GM21526 (cell line): ENCODE data around the gene RPL9.
"Not testable (repeated sequence)": the region's sequence is repeated elsewhere in the genome, so short reads cannot be mapped to it uniquely, and the experiment has no call there.

Experiments
- ATAC-seq: cut with Tn5 transposase; IDR thresholded peaks from one replicate; pipeline ENCODE4 v1.9.1; 2021; ENCODE audit warnings: moderate library complexity; ENCODE audit not compliant: unreplicated experiment, low FRiP score

RPL9 gene

DNA sequence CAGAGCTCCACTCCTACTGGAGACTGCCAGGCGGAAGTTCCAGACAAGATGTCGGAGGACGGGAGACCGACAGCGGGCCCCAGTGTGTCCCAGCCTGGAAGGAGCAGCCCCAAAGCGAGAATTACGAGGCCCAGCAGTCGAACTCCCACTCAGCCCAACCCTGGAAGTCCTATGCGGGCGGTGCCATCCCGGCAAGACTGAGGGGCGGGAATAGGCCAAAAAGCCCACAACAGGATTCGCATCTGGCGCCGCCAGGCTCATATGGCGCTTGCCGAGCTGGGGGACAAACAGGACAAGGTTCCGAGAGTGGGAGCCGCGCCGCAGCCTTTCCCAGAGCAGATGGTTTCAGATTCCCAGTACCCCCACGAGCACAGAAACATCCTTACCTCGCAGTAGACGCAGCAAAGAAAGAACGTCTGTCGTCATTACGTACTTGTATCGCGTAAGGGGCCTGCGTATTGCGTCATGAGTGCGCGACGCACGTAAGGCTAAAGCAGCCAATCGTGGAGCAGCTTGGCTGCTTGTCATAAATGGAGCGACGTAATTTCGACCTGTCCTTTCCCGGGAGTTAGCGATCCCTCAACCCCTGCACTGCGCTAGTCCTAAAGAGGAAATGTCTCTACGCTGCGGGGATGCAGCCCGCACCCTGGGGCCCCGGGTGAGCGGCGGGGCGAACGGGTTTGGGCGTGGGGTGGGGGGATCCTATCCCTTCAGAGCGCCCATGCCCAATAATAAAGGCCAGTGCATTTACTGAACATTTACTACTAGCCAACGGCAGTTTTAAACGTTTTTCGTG lies at the start of gene RPL9, which contains the start of gene LIAS:
RPL9 (minus strand) TSS at position 418 of the 796 bp plus-strand sequence. CDS start 483 bp downstream, outside the sequence.
LIAS (plus strand) TSS at position 552 of the 796 bp plus-strand sequence; CDS start at position 614, 62 bp downstream.
- ATAC-seq: peak; percentile 81

DNA sequence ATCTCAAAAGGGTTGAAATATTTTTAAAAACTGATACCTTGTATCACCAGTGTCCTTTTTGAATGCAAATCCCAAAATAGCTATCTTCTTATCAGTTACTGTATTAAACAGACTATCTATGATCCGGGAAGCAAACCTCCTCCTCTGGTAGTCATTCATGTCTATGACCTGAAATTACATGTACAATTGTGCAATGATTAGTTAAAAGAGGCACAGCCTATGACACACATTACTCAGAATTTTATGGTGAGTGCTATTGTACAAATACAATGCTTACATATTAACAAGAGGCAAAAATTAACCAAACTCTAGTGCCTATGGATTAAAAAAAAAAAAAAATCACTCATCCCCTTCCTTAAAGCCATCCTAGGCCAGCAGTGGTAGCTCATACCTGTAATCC lies 46.9 kb upstream of the RPL9 start:
- no peak for ATAC-seq

DNA sequence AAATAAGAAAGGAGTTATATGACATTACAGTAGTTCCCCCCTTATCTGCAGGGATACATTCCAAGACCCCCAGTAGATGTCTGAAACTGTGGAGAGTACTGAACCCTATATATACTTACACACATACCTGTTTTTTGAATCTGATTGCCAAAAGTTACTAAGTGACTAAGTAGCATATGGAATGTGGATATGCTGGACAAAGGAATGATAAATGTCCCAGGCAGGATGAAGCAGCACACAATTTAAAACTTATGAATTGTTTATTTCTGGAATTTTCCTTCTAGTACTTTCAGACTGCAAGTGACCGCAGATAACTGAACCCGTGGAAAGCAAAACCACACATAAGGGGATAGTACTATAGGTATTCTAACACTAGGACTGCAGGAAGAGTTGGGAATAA lies 45.8 kb upstream of the RPL9 start:
- ATAC-seq: no peak

DNA sequence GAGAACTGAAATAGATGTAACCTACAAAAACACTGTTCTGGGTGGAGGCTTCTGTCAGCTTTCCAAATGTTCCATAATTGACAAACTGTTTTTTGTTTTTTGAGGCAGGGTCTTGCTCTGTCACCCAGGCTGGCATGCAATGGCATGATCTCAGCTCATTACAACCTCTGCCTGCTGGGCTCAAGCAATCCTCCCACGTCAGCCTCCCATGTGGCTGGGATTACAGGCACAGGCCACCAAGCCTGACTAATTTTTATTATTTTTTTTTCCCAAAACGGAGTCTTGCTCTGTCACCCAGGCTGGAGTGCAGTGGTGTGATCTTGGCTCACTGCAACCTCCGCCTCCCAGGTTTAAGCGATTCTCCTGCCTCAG lies 43.9 kb upstream of the RPL9 start:
- ATAC-seq: not testable (repeated sequence)

DNA sequence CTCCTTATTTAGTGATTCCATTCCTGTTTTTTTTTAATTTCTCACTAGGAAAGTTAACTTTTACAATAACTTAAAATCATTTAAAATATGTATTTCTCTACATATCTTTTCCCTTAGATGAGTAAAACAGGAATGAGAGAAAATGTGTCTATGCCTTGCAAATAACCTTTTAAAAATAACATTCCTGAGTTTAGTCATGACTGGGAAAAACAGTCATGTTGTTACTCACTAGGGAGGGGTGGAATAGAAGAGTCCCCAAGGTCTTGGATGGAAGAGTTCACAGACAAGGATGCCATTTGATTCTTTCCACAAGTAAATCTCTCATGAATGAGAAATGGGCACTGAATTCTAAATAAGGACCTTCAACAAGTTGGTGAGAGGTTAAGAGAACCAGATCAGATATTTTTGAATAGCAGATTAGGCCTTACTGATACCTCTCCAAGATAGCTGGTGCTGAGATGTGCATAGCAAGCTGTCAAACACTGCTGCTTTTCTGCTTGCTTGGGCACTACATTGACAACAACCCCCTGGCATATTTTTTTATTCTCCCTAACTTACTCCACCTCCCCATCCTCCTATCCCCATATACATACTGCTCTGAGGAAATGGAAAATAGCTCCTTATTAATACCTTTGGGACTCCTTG lies 43.4 kb upstream of the RPL9 start:
- ATAC-seq: no peak

DNA sequence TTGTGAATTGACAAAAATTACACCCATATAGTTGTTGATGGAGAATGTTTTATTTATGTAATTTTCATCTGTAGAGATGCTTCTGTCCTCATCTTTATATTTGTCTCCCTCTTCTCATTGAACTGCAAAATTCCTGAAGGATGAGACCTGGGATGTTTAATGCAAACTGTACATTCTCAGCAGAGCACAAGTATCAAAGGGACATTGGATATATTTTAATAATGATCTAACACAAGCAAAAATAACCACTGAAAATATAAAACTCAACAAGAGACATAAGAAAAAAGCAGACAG lies 40.0 kb upstream of the RPL9 start:
- ATAC-seq: no peak

DNA sequence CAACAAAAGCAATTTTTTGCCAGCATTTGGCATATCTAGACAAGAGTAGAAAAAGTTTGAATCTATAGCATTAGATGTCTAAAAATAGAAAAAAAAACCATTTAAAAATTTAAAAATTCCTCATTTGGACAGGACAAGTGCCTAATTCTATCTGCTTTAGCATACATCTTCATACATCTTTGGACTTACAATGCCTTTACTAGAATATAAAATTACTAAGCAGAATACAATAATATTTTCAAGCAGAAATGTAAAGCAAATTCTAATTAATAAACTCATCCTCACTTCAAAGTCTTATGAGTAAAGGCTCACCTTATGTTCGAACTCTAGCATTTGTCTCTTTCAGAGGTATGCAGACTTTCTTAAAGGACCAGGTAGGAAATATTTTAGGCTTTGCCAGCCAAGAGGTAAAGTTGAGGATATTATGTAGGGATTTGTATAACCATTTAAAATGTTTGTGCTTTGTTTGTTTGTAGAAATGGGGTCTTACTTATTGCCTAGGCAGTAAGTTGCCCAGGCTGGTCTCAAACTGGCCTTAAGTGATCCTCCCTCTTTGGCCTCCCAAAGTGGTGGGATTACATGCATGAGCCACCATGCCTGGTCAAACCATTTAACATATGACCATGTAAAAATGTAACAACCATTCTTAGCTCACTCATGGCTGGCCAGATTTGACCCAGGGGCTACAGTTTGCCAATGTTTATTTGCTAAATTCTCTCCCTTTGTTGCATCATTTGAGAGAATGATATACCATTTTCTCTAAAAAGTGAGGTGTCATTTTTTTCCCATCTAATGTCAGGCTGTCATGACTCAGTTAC lies 39.4 kb upstream of the RPL9 start:
- ATAC-seq: no peak

DNA sequence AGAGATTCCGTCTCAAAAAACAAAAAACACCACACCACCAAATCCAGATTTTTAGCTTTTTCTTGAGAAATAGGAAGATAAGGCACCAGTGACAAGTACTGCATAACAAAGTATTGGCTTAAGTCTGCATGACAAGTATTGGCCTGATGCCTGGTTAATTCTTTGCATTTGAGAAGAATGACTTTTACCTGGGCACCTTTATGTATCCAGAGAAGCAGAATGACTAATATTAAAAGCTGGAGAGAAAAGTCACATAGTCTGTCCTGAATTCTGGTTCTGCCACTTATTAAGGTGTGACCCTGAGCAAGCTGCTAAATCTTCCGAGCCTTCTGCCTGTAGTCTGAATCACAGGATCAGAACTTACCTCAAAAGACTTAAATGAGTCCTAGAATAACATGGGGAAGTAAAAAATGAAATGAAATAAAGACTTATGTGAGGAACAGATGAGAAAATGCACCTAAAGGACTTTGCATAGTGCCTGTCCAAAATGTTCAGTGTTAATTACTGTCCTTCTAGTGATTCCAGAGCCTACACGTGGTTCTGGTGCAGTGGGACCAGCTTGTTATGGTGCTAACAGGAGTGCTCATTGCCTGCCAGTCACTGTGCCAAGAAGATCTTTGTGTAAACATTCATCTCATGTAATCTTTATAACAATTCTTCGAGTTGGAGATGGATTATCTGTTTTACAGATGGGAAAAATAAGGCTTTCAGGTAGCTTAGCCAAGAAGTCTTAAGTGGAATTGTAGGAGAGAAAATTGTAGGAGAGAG lies 36.9 kb upstream of the RPL9 start:
- no peak for ATAC-seq

DNA sequence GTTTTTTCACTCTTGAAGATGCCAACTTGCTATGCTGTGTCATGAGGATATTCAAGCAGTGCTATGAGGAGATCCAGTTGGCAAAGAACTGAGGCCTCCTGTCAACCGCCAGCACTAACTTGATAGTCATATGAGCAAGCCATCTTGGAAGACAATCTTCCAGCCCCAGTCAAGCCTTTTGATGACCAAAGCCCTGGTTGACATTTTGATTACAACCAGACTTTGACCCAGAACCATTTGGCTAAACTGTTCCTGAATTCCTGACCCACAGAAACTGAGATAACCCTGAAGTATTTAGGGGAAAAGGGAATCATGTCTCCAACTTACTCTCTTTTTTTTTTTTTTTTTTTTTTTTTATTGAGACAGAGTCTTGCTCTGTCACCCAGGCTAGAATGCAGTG lies 35.6 kb upstream of the RPL9 start:
- ATAC-seq: no peak

DNA sequence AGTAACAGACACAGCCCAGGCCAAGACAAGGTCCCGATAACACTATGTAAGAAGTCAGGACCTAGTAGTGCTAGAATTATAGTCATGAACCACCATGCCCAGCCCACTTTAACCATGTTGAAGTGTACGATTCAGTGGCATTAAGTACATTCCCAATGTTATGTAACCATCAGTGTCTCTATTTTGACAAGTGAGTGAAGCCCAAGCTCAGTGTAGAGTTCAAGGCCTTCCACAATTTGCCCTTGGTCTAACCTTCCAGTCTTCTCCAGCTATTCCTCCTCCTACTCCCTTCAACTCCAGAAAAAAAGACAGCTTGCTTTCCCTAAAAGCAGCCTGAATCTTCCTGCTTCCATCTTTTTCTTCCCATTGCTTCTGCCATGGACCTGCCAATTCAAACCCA lies 31.6 kb upstream of the RPL9 start:
- ATAC-seq: no peak

DNA sequence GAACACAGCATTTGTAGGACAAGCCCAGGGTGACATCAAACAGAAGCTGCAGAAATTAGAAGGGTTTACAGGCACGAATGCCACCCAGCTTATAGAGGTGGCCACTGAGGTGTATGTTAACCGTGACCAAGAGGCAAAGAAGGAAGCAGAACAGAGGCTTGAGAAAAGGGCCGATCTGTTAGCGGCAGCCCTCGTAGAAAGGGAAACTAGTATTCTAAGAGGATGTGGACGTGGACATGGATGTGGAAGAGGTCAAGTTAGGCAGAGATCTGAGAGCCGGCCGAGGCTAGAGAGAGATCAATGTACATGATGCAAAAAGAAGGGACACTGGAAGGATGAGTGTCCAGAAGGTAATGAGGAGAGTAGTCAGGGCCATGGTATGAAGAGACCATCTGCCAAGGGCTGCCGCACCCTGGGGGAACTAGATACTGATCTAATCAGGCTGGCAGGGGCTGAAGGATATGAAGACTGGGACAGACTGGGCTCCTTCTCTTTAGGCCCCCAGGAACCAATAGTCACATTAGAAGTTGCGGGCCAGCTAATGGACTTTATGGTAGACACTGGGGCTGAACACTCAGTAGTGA lies 27.6 kb upstream of the RPL9 start:
- no peak for ATAC-seq

DNA sequence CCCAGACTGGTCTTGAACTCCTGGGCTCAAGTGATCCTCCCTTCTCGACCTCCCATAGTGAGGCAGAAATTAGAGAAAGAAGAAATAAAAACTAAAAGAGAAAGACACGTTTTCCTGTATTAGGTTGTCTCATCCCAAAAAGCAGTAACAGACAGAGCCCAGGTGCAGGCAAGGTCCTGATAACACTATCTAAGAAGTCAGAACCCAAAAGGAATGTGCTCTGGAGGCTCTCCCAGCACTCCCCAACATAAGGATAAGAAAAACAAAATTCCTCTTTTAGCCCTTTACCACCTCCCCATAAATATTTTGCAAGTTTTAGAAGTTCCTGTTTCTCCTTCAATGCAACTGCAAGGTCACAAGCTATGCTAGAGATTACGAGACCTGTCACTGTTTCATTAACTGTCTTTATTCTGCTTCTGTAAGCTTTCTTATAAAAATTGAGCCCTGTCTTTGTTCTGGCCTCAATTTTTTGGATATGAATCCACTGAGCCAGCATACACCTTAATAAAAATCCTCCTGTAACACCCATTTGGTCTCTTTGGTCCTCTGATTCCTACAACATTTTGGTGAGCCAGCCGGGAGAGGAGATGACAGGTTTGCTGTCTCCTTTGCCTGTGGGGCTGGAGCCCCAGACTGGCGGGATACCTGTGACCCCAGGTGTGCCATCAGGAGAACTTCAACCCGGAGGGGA lies 26.0 kb upstream of the RPL9 start:
- no peak for ATAC-seq

DNA sequence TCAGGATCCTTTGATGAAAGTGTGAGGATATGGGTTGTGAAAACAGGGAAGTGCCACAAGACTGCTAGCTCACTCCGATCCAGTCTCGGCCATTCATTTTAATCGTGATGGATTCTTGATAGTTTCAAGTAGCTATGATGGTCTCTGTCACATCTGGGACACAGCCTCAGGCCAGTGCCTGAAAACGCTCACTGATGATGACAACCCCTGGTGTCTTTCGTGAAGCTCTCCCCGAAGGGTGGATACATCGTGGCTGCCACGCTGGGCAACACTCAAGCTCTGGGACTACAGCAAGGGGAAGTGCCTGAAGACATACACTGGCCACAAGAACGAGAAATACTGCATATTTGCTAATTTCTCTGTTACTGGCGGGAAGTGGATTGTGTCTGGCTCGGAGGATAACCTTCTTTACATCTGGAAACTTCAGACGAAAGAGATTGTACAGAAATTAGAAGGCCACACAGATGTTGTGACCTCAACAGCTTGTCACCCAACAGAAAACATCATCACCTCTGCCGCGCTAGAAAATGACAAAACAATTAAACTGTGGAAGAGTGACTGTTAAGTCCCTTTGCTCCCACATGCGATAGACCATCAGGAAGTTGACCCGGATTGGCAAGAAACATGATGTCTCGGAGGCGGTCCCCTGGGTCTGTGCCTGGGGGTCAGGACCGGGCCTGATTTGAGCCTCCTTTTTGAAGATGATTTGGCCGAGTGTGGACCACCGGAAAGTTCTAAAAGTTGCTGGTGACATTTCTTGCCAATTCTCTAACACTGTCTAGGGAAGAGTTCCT lies 22.4 kb upstream of the RPL9 start:
- no peak for ATAC-seq

DNA sequence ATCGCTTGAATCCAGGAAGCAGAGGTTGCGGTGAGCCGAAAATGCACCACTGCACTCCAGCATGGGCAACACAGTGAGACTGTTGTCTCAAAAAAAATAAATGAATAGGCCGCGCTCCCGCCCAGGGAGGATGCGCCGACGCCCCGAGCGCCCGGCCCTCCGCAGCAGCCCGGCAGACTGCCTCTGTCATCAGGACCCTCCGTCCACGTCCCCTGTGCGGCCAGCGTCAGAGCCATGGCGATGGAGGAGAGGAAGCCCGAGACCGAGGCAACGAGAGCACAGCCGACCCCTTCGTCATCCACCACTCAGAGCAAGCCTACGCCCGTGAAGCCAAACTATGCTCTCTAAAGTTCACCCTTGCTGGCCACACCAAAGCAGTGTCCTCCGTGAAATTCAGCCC lies 21.5 kb upstream of the RPL9 start:
- ATAC-seq: no peak

DNA sequence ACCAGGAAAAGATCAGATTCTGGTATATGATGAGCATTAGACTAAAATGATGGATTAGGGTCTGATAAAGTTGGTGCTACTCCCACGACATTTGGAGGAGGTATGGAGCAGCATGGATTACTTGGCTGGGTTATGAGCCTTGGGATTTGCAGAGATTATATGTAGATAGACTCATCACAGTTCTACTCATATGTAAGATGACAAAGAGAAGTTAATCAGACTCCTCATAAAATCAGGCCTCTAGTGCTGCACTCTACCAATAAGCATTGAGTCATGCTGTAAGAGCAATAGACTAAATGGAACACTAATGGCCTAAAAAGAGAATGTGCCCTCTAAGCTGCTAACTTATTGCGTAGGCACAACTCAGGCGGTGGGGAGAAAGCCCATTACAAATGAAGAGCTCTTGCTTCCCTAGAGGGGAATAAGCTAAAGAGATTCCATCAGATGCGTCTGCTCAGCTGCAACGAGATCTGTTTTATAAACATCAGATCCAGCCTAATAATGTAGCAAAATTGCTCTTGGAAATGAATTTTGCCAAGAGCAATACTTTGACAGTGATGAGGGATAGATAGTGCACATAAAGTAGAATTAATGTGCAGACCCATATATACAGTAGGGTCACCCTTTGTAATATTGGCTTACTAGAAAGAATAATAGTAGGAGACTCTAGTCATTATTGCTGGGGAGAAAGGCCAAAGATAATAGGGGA lies 17.6 kb upstream of the RPL9 start:
- ATAC-seq: no peak

DNA sequence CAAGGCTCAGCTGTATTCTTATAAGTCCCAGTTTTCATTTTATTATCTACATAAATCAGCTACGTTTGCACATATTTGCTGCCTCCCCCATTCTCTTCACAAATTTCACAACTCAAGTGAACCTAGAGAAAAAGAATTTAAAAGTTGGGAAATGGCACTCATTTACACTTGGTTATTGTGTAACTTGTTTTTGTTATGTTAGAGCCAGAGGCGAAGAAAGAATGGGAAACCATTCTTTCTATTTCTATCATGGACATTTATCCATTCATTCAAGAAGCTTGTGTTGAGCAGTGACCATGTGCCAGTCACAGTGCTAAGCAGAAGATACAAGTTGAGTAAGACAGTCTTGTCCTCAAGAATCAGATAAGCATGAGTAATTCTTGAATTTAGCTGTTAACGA lies 13.7 kb upstream of the RPL9 start:
- no peak for ATAC-seq

DNA sequence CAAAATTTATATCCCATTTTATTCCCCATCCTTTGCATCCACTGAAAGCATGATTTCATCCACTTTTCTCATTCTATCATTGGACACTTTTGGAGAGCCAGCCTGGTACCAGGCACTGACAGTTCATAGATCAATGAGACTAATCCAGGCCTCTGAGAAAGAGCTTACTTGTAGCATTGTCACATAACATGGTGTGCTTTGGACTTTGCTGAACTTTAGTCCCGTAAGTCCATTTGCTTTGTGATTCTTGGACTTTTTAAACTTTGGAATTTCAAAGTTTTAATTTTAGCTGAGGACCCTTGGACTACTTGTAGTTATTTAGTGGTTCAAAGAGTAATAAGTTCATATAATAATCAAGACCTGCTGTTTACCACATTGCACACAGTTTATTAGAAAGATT lies 11.7 kb upstream of the RPL9 start:
- no peak for ATAC-seq

DNA sequence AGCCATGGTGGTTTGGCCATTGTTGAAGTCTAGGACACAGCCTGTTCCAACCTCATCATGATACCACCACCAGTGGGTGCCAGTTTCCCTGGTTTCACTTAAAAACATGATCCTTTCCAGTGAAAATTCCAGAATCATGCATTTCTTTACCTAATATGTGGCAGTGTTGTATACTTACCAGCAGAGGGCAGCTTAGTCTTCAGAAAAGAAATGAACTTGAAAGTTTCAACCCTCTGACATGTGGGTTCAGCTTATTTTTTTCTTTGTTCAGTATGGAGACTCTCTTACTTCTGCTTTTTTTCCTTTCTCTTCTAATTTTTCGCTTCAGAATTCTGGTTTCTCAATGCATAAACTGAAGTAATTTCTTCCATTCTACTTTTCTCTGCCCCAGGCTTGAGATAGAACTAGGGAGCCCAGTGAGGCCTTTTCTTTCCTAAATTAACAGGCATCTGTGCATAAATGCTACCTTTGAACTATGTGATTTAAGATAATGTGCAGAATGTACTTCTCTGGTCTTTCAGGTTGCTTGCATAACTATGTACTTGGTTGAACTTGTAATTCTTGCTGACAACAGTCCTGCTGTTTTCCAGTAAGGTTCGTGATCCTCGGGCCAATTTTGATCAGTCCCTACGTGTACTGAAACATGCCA lies 10.8 kb upstream of the RPL9 start:
- peak; percentile 74 for ATAC-seq
